HS-27A (cell line): ENCODE data around the gene FAM234A.

Experiments used
- DNase-seq: peaks from one replicate; pipeline ENCODE4 v3.0.0-alpha.2; 2012; ENCODE audit warnings: low read depth, missing footprints

The FAM234A gene

DNA sequence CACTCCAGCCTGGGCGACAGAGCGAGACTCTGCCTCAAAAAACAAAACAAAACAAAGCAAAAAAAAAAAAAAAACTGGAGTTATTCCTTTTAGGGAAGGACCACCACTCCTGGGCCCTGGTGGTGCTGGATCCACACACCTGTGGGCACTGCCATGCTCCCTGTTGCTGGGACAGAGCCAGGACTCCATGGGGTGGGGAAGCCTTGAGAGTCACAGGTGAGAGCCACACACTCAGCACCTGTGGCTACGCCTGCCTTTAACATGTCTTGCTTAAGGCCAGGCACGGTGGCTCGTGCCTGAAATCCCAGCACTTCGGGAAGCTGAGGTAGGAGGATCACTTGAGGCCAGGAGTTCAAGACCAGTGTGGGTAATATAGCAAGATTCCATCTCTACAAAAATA is 66.6 kb downstream of the FAM234A start:
- DNase-seq: no peak

DNA sequence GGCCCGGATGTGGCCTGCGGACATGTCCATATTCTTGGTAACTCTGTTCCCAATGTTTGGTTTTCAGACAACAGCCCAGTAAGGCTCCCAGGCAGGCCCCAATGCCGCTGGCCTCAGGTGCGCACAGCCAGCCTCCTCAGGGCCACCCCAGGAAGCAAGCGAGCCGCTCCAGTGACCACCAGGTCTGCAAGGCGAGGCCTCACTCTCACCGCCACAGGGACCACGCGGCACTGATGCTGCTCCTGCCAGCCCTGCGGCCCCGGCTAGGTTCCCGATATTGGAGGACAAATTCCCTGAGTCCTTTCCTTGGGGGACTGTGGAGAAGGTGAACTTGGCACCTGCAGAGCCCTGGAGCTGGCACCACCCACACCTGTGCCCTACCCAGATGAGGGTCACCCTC is 67.3 kb downstream of the FAM234A start:
- DNase-seq: no peak

DNA sequence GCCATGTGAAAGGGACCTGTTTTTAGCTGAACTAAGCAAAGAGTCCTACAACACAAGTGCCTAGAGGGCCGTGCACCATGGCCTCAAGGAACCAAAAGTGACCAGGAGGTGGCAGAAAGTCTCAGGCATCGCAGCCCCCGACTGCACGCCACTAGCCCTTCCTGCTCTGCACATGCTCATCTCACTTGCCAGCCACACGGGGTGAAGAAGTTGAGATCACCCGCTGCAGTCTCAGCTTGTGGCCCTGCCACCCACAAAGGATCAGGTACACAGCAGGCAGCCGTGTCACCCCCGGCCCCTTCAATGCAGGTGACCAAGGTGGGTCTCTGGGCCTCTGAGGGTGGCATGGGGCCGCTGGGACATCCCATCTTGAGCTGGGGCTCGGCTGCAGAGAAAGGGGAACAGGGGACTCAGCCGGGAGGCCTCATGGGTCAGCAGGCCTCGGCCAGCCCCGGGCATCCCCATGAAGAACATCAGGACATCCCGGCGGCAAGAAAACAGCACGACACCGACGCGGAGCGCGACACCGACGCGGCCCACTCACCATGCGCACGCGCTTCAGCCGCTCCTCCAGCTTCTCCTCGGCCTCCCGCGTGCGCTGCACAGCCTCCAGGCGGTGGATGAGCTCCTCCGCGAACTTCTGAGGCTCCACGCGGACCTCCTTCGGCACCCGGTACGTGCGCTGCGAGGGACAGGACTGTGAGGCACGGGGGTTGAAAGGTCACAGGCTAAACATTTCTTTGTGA is 69.3 kb downstream of the FAM234A start:
- DNase-seq: no peak

DNA sequence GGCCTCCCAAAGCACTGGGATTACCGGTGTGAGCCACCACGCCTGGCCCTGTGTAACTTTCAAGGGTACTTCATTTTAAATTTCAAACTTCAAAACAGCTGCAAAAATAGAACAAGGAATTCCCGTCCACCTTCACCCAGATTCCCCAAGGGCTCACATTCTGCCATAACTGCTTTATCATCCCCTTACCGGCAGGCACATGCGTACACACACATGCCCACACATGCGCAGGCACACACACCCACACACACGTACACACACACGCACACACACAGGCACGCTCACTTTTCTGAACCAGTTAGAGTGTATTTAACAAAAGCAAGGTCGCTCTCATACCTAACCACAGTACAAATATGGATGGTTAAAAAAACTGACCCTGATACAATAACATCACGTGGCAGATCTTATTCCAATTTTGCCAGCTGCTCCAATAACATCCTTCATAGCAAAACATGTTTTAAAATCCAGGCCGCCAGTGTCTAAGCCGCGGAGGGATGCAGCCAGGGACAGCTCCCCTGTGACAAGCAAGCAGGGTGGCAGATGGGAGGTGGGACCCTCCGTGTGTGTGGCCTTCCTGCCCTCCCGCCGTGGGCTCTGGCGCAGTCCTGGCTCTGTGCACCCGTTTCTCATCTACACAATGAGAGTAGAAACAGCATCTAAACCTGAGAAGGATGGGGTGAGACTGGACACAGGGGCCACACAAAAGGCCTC is 71.5 kb downstream of the FAM234A start:
- DNase-seq: no peak

DNA sequence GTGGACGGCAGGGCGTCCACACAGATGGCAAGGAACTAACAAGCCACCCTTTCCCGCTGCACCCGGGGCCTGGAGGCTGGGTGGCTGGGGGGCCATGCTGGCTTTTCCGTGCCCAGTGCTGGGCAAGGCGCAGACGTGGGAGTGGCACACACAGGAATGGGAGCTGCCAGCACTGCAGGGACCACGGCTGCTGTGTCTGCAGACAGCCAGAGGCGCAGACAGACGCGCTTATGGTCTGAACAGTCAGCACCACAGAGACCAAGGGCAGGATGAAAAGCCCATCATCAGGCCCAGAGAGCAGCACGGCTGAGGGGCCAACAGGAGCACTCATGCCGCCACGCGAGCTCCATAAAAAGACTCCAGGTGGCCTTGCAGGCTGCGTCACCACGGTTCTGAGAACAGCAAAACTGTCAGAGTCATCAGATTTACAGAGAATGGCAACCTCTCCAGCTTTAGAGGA is 72.3 kb downstream of the FAM234A start:
- no peak for DNase-seq

DNA sequence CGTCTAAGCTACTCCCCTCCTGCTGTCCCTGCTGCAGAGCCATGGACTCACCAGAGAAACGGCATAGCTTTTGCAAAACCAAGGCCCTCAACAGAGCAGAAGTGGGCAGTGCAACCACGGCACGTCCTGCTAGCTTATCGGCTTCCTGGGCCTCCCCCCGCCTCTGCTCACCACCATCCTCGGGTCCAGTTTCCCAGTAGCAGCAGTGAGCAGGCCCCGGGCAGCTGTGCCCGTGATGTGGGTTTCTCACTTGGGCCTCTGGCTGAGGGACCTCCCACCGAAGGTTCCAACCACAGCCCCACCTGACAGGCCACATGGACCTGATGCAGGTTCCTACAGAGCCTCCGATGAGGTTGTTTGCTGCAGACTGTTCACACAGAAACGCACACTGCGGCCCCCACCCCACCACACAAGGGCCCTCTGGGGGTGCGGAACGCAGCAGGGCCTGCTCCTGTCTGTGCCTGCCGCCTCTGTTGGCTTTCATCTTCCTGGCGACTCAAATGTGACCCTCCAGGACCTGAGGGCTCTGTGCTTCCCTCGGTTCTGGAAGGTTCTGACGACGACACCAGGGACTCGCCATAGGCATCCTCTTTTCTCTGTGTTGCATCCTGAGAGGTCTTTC is 73.2 kb downstream of the FAM234A start:
- DNase-seq: no peak

DNA sequence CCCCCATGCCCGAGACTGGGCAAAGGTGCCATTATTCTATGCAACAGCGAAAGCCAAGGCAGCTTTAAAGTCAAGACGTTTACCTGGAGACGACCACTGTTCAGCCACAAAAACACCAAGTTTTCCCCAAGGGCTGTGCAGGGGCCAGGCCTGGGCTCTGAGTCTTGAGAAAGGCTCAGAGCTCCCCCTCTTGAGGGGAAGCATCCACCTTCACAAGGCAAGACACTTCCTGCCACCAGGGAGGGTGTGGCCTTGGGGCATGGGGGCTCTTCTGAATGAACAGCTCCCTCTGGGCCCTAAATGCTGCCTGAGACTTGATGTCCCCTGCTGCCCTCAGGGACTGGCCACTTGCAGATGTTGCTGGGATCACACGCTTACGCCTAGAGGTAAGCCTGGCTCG is 74.9 kb downstream of the FAM234A start:
- DNase-seq: no peak

DNA sequence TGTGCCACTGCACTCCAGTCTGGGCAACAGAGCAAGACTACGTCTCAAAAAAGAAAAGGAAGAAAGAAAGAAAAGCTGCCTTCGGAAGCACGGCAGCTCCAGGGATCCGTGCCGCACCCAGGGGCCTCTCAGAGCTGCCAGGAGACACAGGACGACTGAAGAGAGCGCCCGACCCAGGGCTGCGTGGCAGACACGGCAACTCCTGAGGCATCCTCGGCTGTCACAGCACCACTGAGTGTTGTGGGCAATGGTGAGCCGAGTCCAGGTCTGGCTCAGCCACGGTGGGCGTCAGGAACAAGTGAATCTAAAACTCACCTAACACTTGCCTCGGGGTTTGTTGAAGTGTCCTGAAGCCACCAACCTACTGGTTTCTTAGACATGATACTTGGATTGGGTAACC is 77.1 kb downstream of the FAM234A start:
- no peak for DNase-seq

DNA sequence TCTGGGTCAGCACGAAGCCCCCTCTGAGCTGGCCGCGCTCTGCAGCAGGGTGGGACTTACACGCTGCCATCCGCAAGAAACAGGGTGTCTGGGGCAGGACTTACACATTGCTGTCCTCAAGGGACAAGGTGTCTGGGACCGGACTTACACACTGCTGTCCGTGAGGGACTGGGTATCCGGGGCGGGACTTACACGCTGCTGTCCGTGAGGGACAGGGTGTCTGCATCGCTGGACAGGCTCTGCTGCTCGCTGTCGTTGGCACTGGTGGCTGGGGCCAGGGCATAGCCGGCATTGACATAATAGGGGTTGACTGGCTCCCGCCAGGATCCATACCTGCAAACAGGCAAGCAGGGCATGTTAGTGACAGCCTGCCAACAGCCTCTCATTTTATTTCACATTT is 79.7 kb downstream of the FAM234A start:
- DNase-seq: no peak

DNA sequence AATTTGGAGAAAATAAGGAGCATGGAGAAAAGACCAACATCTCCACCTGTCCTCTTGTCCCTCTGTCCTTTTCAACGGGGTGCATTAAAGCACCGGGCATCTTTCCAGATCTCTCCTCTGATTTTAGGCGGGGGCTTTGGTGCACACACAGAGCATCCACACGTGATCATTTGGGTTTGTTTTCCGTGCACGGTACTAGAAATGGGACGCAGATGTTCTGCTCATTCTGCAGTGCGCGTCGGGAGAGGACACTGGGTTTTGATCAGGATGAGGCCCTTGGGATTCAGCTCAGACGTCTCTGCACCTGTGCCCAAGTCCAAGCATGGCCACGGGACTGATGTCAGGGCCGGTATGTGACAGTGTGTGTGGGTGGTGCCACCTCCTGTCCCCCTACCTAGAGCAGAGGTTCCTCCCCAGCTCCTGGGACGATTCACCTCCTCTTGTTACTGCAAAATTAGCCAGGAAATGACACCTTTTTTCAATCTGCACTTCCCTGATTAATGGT is 80.2 kb downstream of the FAM234A start:
- no peak for DNase-seq
